Cardiac fibroblast (primary cell): ENCODE data around the gene C1QTNF7.

Experiments used
- DNase-seq, 2 donors: peaks; one replicate each; pipeline versions ENCODE4 v3.0.0 to v3.0.0-alpha.2; 2010; ENCODE audit warnings: low read depth in 2 of 2
- H3K4me3 ChIP-seq, 2 donors: replicated peaks in 1 of 2; 1 replicate in 1 of 2; 2 replicates in 1 of 2; pipeline ENCODE4 v1.5.1; 2011; ENCODE audit warnings: low read depth in 2 of 2, low read length in 2 of 2, mild to moderate bottlenecking in 2 of 2, moderate library complexity in 1 of 2
- TF ChIP-seq, protein P1 (sequence below): IDR thresholded peaks from one replicate; pipeline ENCODE4 v1.5.1; 2011; ENCODE audit warnings: low read depth, mild to moderate bottlenecking, low read length, inconsistent platforms

The C1QTNF7 gene

GRCh38 chr4:15398732-15399131 is 29.1 kb upstream of the C1QTNF7 start:
- TF ChIP-seq, protein P1, sequence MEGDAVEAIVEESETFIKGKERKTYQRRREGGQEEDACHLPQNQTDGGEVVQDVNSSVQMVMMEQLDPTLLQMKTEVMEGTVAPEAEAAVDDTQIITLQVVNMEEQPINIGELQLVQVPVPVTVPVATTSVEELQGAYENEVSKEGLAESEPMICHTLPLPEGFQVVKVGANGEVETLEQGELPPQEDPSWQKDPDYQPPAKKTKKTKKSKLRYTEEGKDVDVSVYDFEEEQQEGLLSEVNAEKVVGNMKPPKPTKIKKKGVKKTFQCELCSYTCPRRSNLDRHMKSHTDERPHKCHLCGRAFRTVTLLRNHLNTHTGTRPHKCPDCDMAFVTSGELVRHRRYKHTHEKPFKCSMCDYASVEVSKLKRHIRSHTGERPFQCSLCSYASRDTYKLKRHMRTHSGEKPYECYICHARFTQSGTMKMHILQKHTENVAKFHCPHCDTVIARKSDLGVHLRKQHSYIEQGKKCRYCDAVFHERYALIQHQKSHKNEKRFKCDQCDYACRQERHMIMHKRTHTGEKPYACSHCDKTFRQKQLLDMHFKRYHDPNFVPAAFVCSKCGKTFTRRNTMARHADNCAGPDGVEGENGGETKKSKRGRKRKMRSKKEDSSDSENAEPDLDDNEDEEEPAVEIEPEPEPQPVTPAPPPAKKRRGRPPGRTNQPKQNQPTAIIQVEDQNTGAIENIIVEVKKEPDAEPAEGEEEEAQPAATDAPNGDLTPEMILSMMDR = no peak
- DNase-seq = no peak

GRCh38 chr4:15400226-15400625 is 27.6 kb upstream of the C1QTNF7 start:
- DNase-seq = no peak
- TF ChIP-seq, protein P1 = no peak
- no peak overlapping the region for H3K4me3 ChIP-seq

More at GRCh38 chr4:15398732-15399131, 29.1 kb upstream of the C1QTNF7 start:
- H3K4me3 ChIP-seq = no peak overlapping the region

GRCh38 chr4:15400981-15401671 is 26.7 kb upstream of the C1QTNF7 start:
- DNase-seq = peak; percentile 92 to 94
- H3K4me3 ChIP-seq = no peak overlapping the region
- TF ChIP-seq, protein P1 = no peak

DNA sequence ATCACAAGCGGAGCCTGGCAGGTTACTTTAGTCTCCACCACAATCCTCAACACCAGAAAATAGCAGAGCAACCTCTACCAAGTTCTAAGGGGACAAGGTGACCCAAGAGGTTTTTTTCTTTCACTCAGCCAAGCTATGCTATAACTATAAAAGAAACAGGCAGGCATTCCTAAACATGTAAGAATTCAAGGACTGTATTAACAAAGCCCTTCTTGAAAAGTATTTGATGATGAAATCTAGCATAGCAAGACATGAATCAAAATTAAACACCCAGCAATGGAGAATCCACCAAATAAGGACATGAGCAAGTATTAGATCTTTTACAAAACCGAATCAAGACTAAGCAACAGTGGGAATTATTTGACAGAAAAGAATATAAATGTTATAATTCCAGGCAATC is 25.7 kb upstream of the C1QTNF7 start:
- H3K4me3 ChIP-seq = no peak overlapping the region
- TF ChIP-seq, protein P1 = no peak
- DNase-seq = peak; percentile 57 to 75

DNA sequence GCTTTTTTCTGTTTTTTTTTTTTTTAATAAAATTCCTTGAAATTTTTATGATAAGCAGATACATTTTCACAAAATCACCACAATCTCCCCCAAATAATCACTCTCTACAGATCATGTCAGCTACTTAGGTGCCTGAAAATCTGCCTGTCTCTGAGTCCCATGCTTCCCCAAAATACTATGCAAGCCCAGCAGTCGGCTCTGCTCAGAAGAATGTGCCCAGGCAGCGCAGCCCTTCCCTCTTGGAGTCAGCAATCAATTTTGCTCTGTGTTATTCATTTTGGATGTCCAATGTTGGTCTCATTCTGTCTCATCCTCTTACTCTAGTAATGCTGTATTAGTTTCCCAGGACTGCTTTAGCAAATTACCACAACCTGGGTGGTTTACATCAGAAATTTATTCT is 24.9 kb upstream of the C1QTNF7 start:
- H3K4me3 ChIP-seq = no peak overlapping the region
- DNase-seq = no peak
- TF ChIP-seq, protein P1 = no peak

GRCh38 chr4:15405018-15405417 is 22.8 kb upstream of the C1QTNF7 start:
- DNase-seq = no peak
- TF ChIP-seq, protein P1 = no peak
- no peak overlapping the region for H3K4me3 ChIP-seq

DNA sequence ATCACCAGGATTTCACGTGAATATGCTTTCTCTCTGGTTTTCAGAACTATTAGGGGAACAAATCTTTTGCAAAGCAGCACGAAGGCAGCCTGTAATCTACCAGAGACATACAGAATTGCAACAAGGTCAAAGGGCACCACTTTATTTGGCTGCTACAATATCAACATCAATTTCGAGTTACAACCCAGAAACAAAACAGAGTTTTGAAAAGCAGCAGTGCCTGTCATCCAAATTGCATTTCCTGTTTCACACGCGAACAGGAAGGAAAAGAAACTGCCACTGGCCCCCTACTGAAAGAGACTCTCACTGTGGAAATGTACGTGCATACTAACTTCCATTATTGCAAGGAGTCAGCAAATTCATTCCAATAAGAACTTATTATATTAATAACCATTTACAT is 17.1 kb upstream of the C1QTNF7 start:
- H3K4me3 ChIP-seq = no peak overlapping the region
- peak; percentile 50 to 54 for DNase-seq
- TF ChIP-seq, protein P1 = no peak
